Liver (tissue), 3 donors: ENCODE data around the gene CSTF3.

ENCODE experiments used
- CTCF ChIP-seq: fragments of 150-350 bp; IDR thresholded peaks from 2 replicates; pipeline ENCODE4 v1.5.1; 2017; ENCODE audit warnings: improper control_type of control experiment, low read depth, low read length; ENCODE audit not compliant: missing input control
- NR2F2 ChIP-seq: IDR thresholded peaks from 2 replicates; pipeline ENCODE4 v1.6.1; 2016; ENCODE audit warnings: antibody characterized with exemption
- RAD21 ChIP-seq, 2 donors: IDR thresholded peaks; 2 replicates each; pipeline ENCODE4 v1.6.1; 2016; ENCODE audit warnings: antibody characterized with exemption in 2 of 2, mild to moderate bottlenecking in 2 of 2
- RXRA ChIP-seq, 2 donors: IDR thresholded peaks; 2 replicates each; pipeline ENCODE4 v1.6.1; 2017 to 2018; ENCODE audit warnings: antibody characterized with exemption in 2 of 2, mild to moderate bottlenecking in 1 of 2
- donor health status: healthy.
- donor health status: healthy.

GRCh38 chr11:33064866-33065265 lies 96.4 kb downstream of the CSTF3 start:
- TF ChIP-seq CTCF (no peak), NR2F2 (no peak), RXRA (IDR thresholded peaks at IDR 0.05) (no peak), RAD21 (IDR thresholded peaks at IDR 0.05) (no peak)
